HCT116 (cell line): ENCODE results near the gene DRD2. TPM values are rescaled to one million over a fixed set of nuclear protein-coding genes. Genes with fewer than 3 reads are reported as not detected.

ENCODE experiments used
- ATAC-seq: fragments of 200-7000 bp; cut with Tn5 transposase; 2 replicates; pipeline ENCODE4 v1.9.1; 2020; ENCODE audit warnings: mild to moderate bottlenecking, moderate library complexity
- BruUV-seq: library from RNA; stranded (reverse); fragments of 400-500 nt; replicated peaks from 2 replicates; lab custom pipeline; 2021; lab: Mats Ljungman, UMichigan
- CTCF ChIA-PET: fragments of 300-600 bp; sonication (Branson Sonifier 250); formaldehyde crosslinking; loops from one replicate; lab custom pipeline; 2021; ENCODE audit warnings: antibody characterized with exemption; lab: Charles Lee
- POLR2A ChIA-PET: fragments of 300-600, 350-600 bp; sonication (Branson Sonifier 250); formaldehyde crosslinking; loops from one replicate; lab custom pipeline; 2021; ENCODE audit warnings: antibody characterized with exemption; lab: Charles Lee
- RAD21 ChIA-PET, 2 experiments: fragments of 300-600 bp; sonication (Branson Sonifier 250); formaldehyde crosslinking; loops; one replicate each; lab custom pipeline; 2023; ENCODE audit warnings: low total read pairs in 2 of 2; ENCODE audit not compliant: uncharacterized antibody in 2 of 2, unreplicated experiment in 2 of 2, low non-redundant PET in 1 of 2; lab: Charles Lee
- DNase-seq: peaks from one replicate; pipeline ENCODE4 v3.0.0-alpha.2; 2010; ENCODE audit warnings: low read depth, low spot score
- H2AFZ ChIP-seq: fragments of 200-600 bp; shearing (Covaris generic), sonication (generic); 2 replicates; pipeline ENCODE4 v1.6.1; 2017; ENCODE audit warnings: low read depth, mixed run types, mixed read lengths, antibody characterized with exemption, low read length; ENCODE audit not compliant: poor library complexity, severe bottlenecking
- H3K27ac ChIP-seq: 2 replicates; pipeline ENCODE4 v1.5.1; 2012; ENCODE audit warnings: low read depth, low read length
- H3K27me3 ChIP-seq: fragments of 200-600 bp; sonication (generic); 2 replicates; pipeline ENCODE4 v1.6.1; 2016; ENCODE audit warnings: mixed run types, low read length, mixed read lengths; ENCODE audit not compliant: insufficient read depth
- H3K36me3 ChIP-seq, 2 experiments: fragments of 200-500 bp in 1 of 2; fragments of 200-600 bp in 1 of 2; sonication (Bioruptor generic) in 1 of 2; sonication (generic) in 1 of 2; 2 replicates each; pipeline versions ENCODE4 v1.5.1 to v1.6.1; 2014 to 2016; ENCODE audit warnings: low read length in 2 of 2, inconsistent platforms in 1 of 2, mixed read lengths in 1 of 2, mixed run types in 1 of 2; ENCODE audit not compliant: insufficient read depth in 2 of 2, control insufficient read depth in 1 of 2
- H3K4me1 ChIP-seq, 2 experiments: fragments of 200-600 bp in 1 of 2; sonication (generic) in 1 of 2; 2 replicates each; pipeline versions ENCODE4 v1.5.1 to v1.6.1; 2012 to 2017; ENCODE audit warnings: low read length in 2 of 2, inconsistent platforms in 1 of 2, mild to moderate bottlenecking in 1 of 2, mixed read lengths in 1 of 2, mixed run types in 1 of 2, moderate library complexity in 1 of 2; ENCODE audit not compliant: insufficient read depth in 2 of 2, control insufficient read depth in 1 of 2
- H3K4me2 ChIP-seq: fragments of 200-600 bp; sonication (generic); 2 replicates; pipeline ENCODE4 v1.6.1; 2017; ENCODE audit warnings: mixed run types, low read length, mixed read lengths
- H3K4me3 ChIP-seq, 2 experiments: fragments of 200-600 bp in 1 of 2; sonication (generic) in 1 of 2; replicated peaks in 1 of 2; 2 replicates each; pipeline ENCODE4 v1.5.1; 2011 to 2016; ENCODE audit warnings: low read length in 2 of 2, control low read depth in 1 of 2, low read depth in 1 of 2, mild to moderate bottlenecking in 1 of 2, mixed read lengths in 1 of 2, mixed run types in 1 of 2
- H3K79me2 ChIP-seq: fragments of 200-600 bp; sonication (generic); 2 replicates; pipeline ENCODE4 v1.6.1; 2017; ENCODE audit warnings: mild to moderate bottlenecking, mixed run types, low read length, moderate library complexity, mixed read lengths; ENCODE audit not compliant: insufficient read depth
- H3K9ac ChIP-seq: fragments of 200-600 bp; sonication (generic); 2 replicates; pipeline ENCODE4 v1.6.1; 2016; ENCODE audit warnings: low read length, mixed read lengths
- H3K9me2 ChIP-seq: fragments of 200-600 bp; sonication (generic), shearing (Covaris generic); 2 replicates; pipeline ENCODE4 v1.6.1; 2017; ENCODE audit warnings: mixed run types, mild to moderate bottlenecking, moderate library complexity; ENCODE audit not compliant: insufficient read depth
- H3K9me3 ChIP-seq, 2 experiments: fragments of 200-500 bp in 1 of 2; fragments of 200-600 bp in 1 of 2; sonication (Bioruptor generic) in 1 of 2; sonication (generic) in 1 of 2; 2 replicates each; pipeline ENCODE4 v1.6.1; 2014 to 2017; ENCODE audit warnings: low read length in 2 of 2, mixed read lengths in 2 of 2, inconsistent platforms in 1 of 2, low read depth in 1 of 2, mild to moderate bottlenecking in 1 of 2, mixed run types in 1 of 2, moderate library complexity in 1 of 2; ENCODE audit not compliant: control insufficient read depth in 1 of 2, insufficient read depth in 1 of 2
- H4K20me1 ChIP-seq: fragments of 200-600 bp; sonication (generic), shearing (Covaris generic); 2 replicates; pipeline ENCODE4 v1.6.1; 2017; ENCODE audit warnings: mixed run types, mild to moderate bottlenecking, moderate library complexity; ENCODE audit not compliant: insufficient read depth
- ATF3 ChIP-seq: IDR thresholded peaks from 2 replicates; pipeline ENCODE4 v1.6.1; 2012
- CEBPB ChIP-seq: IDR thresholded peaks from 2 replicates; pipeline ENCODE4 v1.6.1; 2012; ENCODE audit warnings: low read depth
- EGR1 ChIP-seq: IDR thresholded peaks from 2 replicates; pipeline ENCODE4 v1.6.1; 2012; ENCODE audit warnings: low read depth
- ELF1 ChIP-seq: IDR thresholded peaks from 2 replicates; pipeline ENCODE4 v1.6.1; 2012; ENCODE audit warnings: low read depth, borderline replicate concordance
- EZH2 ChIP-seq: fragments of 200-600 bp; sonication (generic); IDR thresholded peaks from 2 replicates; pipeline ENCODE4 v1.6.1; 2017; ENCODE audit warnings: antibody characterized with exemption, mixed run types
- JUND ChIP-seq: IDR thresholded peaks from 2 replicates; pipeline ENCODE4 v1.6.1; 2012
- MAX ChIP-seq: IDR thresholded peaks from 2 replicates; pipeline ENCODE4 v1.6.1; 2012
- POLR2AphosphoS5 ChIP-seq: IDR thresholded peaks from 2 replicates; pipeline ENCODE4 v1.6.1; 2011; ENCODE audit warnings: mild to moderate bottlenecking, low read depth, low read length, moderate library complexity
- RAD21 ChIP-seq: IDR thresholded peaks from 2 replicates; pipeline ENCODE4 v1.6.1; 2012; ENCODE audit warnings: low read depth, mild to moderate bottlenecking
- REST ChIP-seq: IDR thresholded peaks from 2 replicates; pipeline ENCODE4 v1.6.1; 2012; ENCODE audit warnings: low read depth
- SIN3A ChIP-seq: IDR thresholded peaks from 2 replicates; pipeline ENCODE4 v1.6.1; 2012; ENCODE audit warnings: low read depth
- SP1 ChIP-seq: IDR thresholded peaks from 2 replicates; pipeline ENCODE4 v1.6.1; 2012; ENCODE audit warnings: low read depth
- SRF ChIP-seq: IDR thresholded peaks from 2 replicates; pipeline ENCODE4 v1.6.1; 2012; ENCODE audit warnings: low read depth
- TCF7L2 ChIP-seq: IDR thresholded peaks from 2 replicates; pipeline ENCODE4 v1.7.0; 2011; ENCODE audit warnings: borderline replicate concordance, inconsistent platforms; ENCODE audit not compliant: insufficient read depth, insufficient read length; ENCODE audit errors: extremely low read depth
- YY1 ChIP-seq: IDR thresholded peaks from 2 replicates; pipeline ENCODE4 v1.6.1; 2011; ENCODE audit warnings: low read length, low read depth, moderate library complexity, mild to moderate bottlenecking; ENCODE audit not compliant: insufficient replicate concordance; ENCODE audit errors: extremely low read depth
- ZBTB33 ChIP-seq: IDR thresholded peaks from 2 replicates; pipeline ENCODE4 v1.6.1; 2011; ENCODE audit warnings: mild to moderate bottlenecking, low read length, moderate library complexity; ENCODE audit not compliant: insufficient replicate concordance; ENCODE audit errors: extremely low read depth
- intact Hi-C: fragments of 100-400 bp; cut with micrococcal nuclease; formaldehyde crosslinking; loops from 2 replicates; pipeline ENCODE4 v1.10.0; 2022
- total RNA-seq: library from RNA; stranded (reverse); gene quantifications from one replicate; pipeline ENCODE4 v1.2.1, GENCODE V29; 2021; ENCODE audit not compliant: unreplicated experiment
- TF ChIP-seq, protein P1 (sequence below), 3 experiments: fragments of 200-600 bp in 1 of 3; sonication (generic) in 1 of 3; IDR thresholded peaks in 2 of 3; conservative IDR thresholded peaks in 1 of 3; 2 replicates each; pipeline ENCODE4 v1.5.1; 2012 to 2017; ENCODE audit warnings: low read depth in 2 of 3, low read length in 2 of 3, antibody characterized with exemption in 1 of 3, borderline replicate concordance in 1 of 3, control low read depth in 1 of 3, mild to moderate bottlenecking in 1 of 3, mixed read lengths in 1 of 3, mixed run types in 1 of 3, moderate library complexity in 1 of 3; ENCODE audit not compliant: insufficient read depth in 1 of 3

The DRD2 gene
- total RNA-seq, 1 experiment from 2014 or later: not detected

DNA sequence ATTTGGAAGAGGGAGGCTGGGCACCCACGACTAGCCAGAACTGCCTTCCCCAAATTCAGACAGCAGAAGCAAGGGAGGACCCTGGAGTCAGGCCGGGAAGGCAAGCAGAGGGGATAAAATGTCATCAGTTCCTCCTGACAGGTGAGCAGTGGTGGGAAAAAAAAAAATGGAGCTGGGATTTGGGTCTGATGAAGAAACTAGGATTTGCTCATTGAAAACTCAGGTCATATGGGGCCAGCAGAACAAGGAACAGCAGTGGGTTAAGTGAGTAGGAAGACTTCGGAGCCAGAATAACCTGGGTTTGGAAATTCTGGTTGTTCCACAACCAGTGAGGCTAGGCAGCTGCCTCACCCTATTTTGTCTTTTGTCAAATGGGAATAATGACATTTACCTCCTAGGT is 28.9 kb upstream of the DRD2 start:
- Histone ChIP-seq H3K4me1 (peaks cover 0 to 4% of the 10 kb centered on the region in 2 experiments; a peak in 1 of 4 replicates), H3K9me2 (no peaks in the 10 kb centered on the region), H3K9me3 (no peaks in the 10 kb centered on the region), H3K4me3 (no peak overlapping the region), H3K4me2 (no peak overlapping the region), H4K20me1 (no peaks in the 10 kb centered on the region), H3K27ac (no peak overlapping the region), H3K27me3 (peaks cover 48% of the 10 kb centered on the region), H3K36me3 (no peaks in the 10 kb centered on the region), H2AFZ (no peak overlapping the region), H3K79me2 (no peaks in the 10 kb centered on the region), H3K9ac (no peak overlapping the region)
- BruUV-seq: no TSS peak
- CTCF ChIA-PET: no interaction called here
- intact Hi-C loops: no loop called here
- DNase-seq (no peak), ATAC-seq (no peak)
- no peak for TF ChIP-seq YY1
- no peak for TF ChIP-seq MAX
- TF ChIP-seq ZBTB33: no peak
- no peak for TF ChIP-seq ATF3
- no peak for TF ChIP-seq SIN3A
- no peak for TF ChIP-seq CEBPB
- TF ChIP-seq RAD21: no peak
- TF ChIP-seq JUND: no peak
- TF ChIP-seq TCF7L2: no peak
- no peak for TF ChIP-seq POLR2AphosphoS5
- no peak for TF ChIP-seq SP1
- TF ChIP-seq EZH2: no peak
- TF ChIP-seq, protein P1, sequence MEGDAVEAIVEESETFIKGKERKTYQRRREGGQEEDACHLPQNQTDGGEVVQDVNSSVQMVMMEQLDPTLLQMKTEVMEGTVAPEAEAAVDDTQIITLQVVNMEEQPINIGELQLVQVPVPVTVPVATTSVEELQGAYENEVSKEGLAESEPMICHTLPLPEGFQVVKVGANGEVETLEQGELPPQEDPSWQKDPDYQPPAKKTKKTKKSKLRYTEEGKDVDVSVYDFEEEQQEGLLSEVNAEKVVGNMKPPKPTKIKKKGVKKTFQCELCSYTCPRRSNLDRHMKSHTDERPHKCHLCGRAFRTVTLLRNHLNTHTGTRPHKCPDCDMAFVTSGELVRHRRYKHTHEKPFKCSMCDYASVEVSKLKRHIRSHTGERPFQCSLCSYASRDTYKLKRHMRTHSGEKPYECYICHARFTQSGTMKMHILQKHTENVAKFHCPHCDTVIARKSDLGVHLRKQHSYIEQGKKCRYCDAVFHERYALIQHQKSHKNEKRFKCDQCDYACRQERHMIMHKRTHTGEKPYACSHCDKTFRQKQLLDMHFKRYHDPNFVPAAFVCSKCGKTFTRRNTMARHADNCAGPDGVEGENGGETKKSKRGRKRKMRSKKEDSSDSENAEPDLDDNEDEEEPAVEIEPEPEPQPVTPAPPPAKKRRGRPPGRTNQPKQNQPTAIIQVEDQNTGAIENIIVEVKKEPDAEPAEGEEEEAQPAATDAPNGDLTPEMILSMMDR (IDR thresholded peaks at IDR 0.05 in 2 of 3, conservative IDR thresholded peaks at IDR 0.05 in 1 of 3; ENCODE audit: borderline replicate concordance in 1 of 3, insufficient read depth in 1 of 3, low read depth in 2 of 3, low read length in 2 of 3): no peak
- TF ChIP-seq SRF: no peak
- no peak for TF ChIP-seq REST
- TF ChIP-seq ELF1: no peak
- no peak for TF ChIP-seq EGR1
- RAD21 ChIA-PET: no interaction called here
- POLR2A ChIA-PET: no interaction called here
